Measurements from ENCODE around the gene TXNDC15. TPM values are rescaled to one million over a fixed set of nuclear protein-coding genes. Genes with fewer than 3 reads are reported as not detected.
"Not testable (repeated sequence)": the region's sequence is repeated elsewhere in the genome, so short reads cannot be mapped to it uniquely, and the experiment has no call there.

The TXNDC15 gene
- total and polyA plus RNA-seq, 3 donors from 2014 or later = 47.8 to 68.1 (median 64.2) TPM

DNA sequence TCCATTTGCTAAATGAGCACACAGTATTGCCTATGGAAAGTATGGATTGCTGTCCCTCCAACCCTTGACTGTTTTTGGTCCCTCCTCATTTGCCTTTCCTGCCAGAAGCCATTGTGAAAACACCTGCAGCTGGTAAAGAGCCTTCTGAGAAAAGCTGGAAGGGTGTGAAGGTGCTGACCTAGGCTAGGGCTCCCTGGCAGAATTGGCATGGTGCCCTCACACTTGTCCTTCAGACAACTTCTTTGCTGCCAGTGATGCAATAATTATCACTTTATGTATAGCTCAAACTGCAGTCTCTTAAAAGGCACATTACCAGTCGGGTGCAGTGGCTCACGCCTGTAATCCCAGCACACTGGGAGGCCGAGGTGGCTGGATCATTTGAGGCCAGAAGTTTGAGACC is 4.2 kb downstream of the TXNDC15 start:
- no peak overlapping the region for H3K4me3 ChIP-seq
- no peak for DNase-seq
- H3K4me1 ChIP-seq = peaks cover 6% of the 10 kb centered on the region
- WGBS, 2 donors = 84 to 92% methylated on average over 3 of the region's 3 CpGs
- no peak overlapping the region for H3K27ac ChIP-seq
- no peaks in the 10 kb centered on the region for H3K27me3 ChIP-seq
- intact Hi-C loops (cut with DNase I; ENCODE audit: low total_unique reads) = no loop called here
- no peaks in the 10 kb centered on the region for H3K9me3 ChIP-seq
- H3K36me3 ChIP-seq (ENCODE audit: low read depth, missing control alignments) = no peaks in the 10 kb centered on the region
- TF ChIP-seq CTCF (IDR thresholded peaks at IDR 0.05) (no peak), POLR2A (IDR thresholded peaks at IDR 0.05) (no peak)

DNA sequence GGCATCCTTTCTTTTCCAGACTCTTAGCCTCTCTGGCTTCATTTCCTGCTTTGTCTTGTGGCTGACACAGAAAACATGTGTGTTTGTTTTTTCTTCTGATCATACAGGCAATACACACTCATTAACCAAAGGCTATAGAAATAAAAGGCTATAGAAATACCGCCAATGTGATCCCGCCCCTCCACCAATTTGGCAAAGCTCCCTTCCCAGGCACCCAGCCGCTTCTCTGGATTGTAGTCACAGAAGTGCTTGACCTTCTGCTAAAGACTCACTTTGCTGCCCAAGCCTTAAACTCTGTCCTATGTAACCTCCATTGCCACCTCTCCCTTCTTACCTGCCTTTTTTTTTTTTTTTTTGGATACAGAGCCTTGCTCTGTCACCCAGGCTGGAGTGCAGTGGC is 5.3 kb downstream of the TXNDC15 start:
- Histone ChIP-seq H3K36me3 (ENCODE audit: low read depth, missing control alignments) (no peaks in the 10 kb centered on the region), H3K4me3 (no peak overlapping the region), H3K9me3 (no peaks in the 10 kb centered on the region), H3K4me1 (peaks cover 6% of the 10 kb centered on the region), H3K27me3 (no peaks in the 10 kb centered on the region), H3K27ac (no peak overlapping the region)
- no peak for DNase-seq
- TF ChIP-seq CTCF (IDR thresholded peaks at IDR 0.05) (no peak), POLR2A (IDR thresholded peaks at IDR 0.05) (no peak)
- intact Hi-C loops (cut with DNase I; ENCODE audit: low total_unique reads) = no loop called here
- WGBS, 2 donors = 82 to 92% methylated on average over 3 of the region's 3 CpGs

DNA sequence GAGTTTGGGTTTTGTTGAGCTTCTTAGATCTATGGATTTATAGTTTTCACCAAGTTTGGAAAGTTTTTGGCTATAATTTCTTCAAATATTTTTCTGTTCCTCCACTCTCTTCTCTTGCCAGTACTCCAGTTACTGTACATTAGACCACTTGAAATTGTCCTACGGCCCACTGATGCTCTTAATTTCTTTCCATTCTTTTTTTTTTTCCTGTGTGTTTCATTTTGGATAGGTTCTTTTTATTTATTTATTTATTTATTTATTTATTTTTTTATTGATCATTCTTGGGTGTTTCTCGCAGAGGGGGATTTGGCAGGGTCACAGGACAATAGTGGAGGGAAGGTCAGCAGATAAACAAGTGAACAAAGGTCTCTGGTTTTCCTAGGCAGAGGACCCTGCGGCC is 6.8 kb downstream of the TXNDC15 start:
- H3K27me3 ChIP-seq; H3K27ac ChIP-seq; H3K4me3 ChIP-seq; H3K4me1 ChIP-seq; H3K9me3 ChIP-seq; DNase-seq; H3K36me3 ChIP-seq (ENCODE audit: low read depth, missing control alignments); intact Hi-C loops (cut with DNase I; ENCODE audit: low total_unique reads): not testable (repeated sequence)
- WGBS, 2 donors = 75 to 81% methylated on average over 2 of the region's 3 CpGs

DNA sequence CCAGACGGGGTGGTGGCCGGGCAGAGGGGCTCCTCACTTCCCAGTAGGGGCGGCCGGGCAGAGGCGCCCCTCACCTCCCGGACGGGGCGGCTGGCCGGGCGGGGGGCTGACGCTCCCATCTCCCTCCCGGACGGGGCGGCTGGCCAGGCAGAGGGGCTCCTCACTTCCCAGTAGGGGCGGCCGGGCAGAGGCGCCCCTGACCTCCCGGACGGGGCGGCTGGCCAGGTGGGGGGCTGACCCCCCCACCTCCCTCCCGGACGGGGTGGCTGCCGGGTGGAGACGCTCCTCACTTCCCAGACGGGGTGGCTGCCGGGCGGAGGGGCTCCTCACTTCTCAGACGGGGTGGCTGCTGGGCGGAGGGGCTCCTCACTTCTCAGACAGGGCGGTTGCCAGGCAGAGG is 7.5 kb downstream of the TXNDC15 start:
- not testable (repeated sequence) for H3K27ac ChIP-seq
- 89% methylated on average over 9 of the region's 30 CpGs; no CpG with 5 or more reads in 1 of the 2 donors for WGBS, 2 donors

DNA sequence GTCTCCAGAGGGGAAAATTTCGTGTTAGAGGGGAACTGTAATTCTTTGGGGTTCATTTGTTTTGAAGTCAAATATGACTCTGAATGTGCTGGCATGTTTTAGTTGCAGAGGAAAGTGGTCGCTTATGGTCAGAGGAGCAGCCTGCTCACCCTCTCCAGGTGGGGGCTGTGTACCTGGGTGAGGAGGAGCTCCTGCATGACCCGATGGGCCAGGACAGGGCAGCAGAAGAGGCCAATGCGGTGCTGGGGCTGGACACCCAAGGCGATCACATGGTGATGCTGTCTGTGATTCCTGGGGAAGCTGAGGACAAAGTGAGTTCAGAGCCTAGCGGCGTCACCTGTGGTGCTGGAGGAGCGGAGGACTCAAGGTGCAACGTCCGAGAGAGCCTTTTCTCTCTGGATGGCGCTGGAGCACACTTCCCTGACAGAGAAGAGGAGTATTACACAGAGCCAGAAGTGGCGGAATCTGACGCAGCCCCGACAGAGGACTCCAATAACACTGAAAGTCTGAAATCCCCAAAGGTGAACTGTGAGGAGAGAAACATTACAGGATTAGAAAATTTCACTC is 13.5 kb downstream of the TXNDC15 start:
- Histone ChIP-seq H3K4me1 (no peaks in the 10 kb centered on the region), H3K27ac (no peak overlapping the region), H3K9me3 (no peaks in the 10 kb centered on the region), H3K36me3 (ENCODE audit: low read depth, missing control alignments) (no peaks in the 10 kb centered on the region), H3K4me3 (no peak overlapping the region), H3K27me3 (no peaks in the 10 kb centered on the region)
- no peak for TF ChIP-seq CTCF (IDR thresholded peaks at IDR 0.05)
- TF ChIP-seq POLR2A (IDR thresholded peaks at IDR 0.05) = no peak
- 86 to 88% methylated on average over 14 of the region's 14 CpGs for WGBS, 2 donors
- intact Hi-C loops (cut with DNase I; ENCODE audit: low total_unique reads) = no loop called here
- DNase-seq = no peak

More for the DNA sequence above, 7.5 kb downstream of the TXNDC15 start:
- H3K4me1 ChIP-seq; H3K27me3 ChIP-seq; DNase-seq; intact Hi-C loops (cut with DNase I; ENCODE audit: low total_unique reads); H3K9me3 ChIP-seq; H3K4me3 ChIP-seq; H3K36me3 ChIP-seq (ENCODE audit: low read depth, missing control alignments): not testable (repeated sequence)

- Histone ChIP-seq H3K9me3 (no peaks in the 10 kb centered on the region), H3K4me1 (no peaks in the 10 kb centered on the region), H3K36me3 (ENCODE audit: low read depth, missing control alignments) (no peaks in the 10 kb centered on the region), H3K27ac (no peak overlapping the region), H3K27me3 (no peaks in the 10 kb centered on the region), H3K4me3 (no peak overlapping the region)
- 93 to 96% methylated on average over 8 of the region's 8 CpGs for WGBS, 2 donors
- intact Hi-C loops (cut with DNase I; ENCODE audit: low total_unique reads) = no loop called here
- DNase-seq = no peak
- TF ChIP-seq POLR2A (IDR thresholded peaks at IDR 0.05) (no peak), CTCF (IDR thresholded peaks at IDR 0.05) (no peak)
These were observed 15.2 kb downstream of the TXNDC15 start for GRCh38 chr5:134889335-134889734.

All from testis (tissue), 3 donors.